H1 (cell line): Measurements from ENCODE around the gene LRRC4. TPM values are rescaled to one million over a fixed set of nuclear protein-coding genes. Genes with fewer than 3 reads are reported as not detected.

Experiments used
- CTCF ChIA-PET: fragments of 300-600 bp; sonication (Branson Sonifier 250); formaldehyde crosslinking; loops from one replicate; lab custom pipeline; 2021; ENCODE audit not compliant: partially characterized antibody; lab: Charles Lee
- POLR2A ChIA-PET: fragments of 300-600 bp; sonication (Branson Sonifier 250); formaldehyde crosslinking; loops from one replicate; lab custom pipeline; 2021; ENCODE audit warnings: inconsistent platforms; ENCODE audit not compliant: partially characterized antibody; lab: Charles Lee
- DNase-seq, 2 experiments: peaks; one replicate each; pipeline versions ENCODE4 v3.0.0 to v3.0.0-alpha.2; 2010 to 2022; ENCODE audit warnings: low spot score in 2 of 2, low read depth in 1 of 2, mixed read lengths in 1 of 2
- FAIRE-seq: peaks from 2 replicates; lab custom pipeline; 2011; peaks lifted over from hg19 to GRCh38; lab: Jason Lieb, UNC
- H2AFZ ChIP-seq: 2 replicates; pipeline ENCODE4 v1.8.1; 2012; ENCODE audit warnings: low read length, inconsistent platforms
- H2AK5ac ChIP-seq: 2 replicates; pipeline ENCODE4 v1.6.1; 2013; ENCODE audit warnings: low read depth, low read length
- H2BK120ac ChIP-seq: replicated peaks from 2 replicates; pipeline ENCODE3; 2013; ENCODE audit warnings: low read depth, low read length, inconsistent platforms
- H2BK12ac ChIP-seq: 2 replicates; pipeline ENCODE4 v1.6.1; 2013; ENCODE audit warnings: low read depth, low read length
- H2BK15ac ChIP-seq: 2 replicates; pipeline ENCODE4 v1.6.1; 2013; ENCODE audit warnings: low read length
- H2BK20ac ChIP-seq: 2 replicates; pipeline ENCODE4 v1.6.1; 2013; ENCODE audit warnings: low read length
- H2BK5ac ChIP-seq: 2 replicates; pipeline ENCODE4 v1.6.1; 2013; ENCODE audit warnings: low read depth, low read length
- H3K14ac ChIP-seq: 2 replicates; pipeline ENCODE4 v1.6.1; 2013; ENCODE audit warnings: inconsistent platforms; ENCODE audit not compliant: insufficient read length
- H3K18ac ChIP-seq: 2 replicates; pipeline ENCODE4 v1.6.1; 2013; ENCODE audit warnings: low read length; ENCODE audit errors: extremely low read depth
- H3K23ac ChIP-seq: 2 replicates; pipeline ENCODE4 v1.6.1; 2013; ENCODE audit warnings: inconsistent platforms; ENCODE audit not compliant: insufficient read length
- H3K23me2 ChIP-seq: 2 replicates; pipeline ENCODE4 v1.6.1; 2013; ENCODE audit warnings: low read depth, low read length
- H3K27ac ChIP-seq: 2 replicates; pipeline ENCODE4 v1.6.1; 2011; ENCODE audit warnings: low read depth, low read length, inconsistent platforms
- H3K27me3 ChIP-seq, 4 experiments: replicated peaks in 1 of 4; 1 replicate in 1 of 4; 2 replicates in 3 of 4; pipeline versions ENCODE4 v1.6.1 to v1.8.1; 2011 to 2013; ENCODE audit warnings: low read length in 3 of 4, mild to moderate bottlenecking in 3 of 4, inconsistent platforms in 2 of 4, mixed read lengths in 2 of 4, moderate library complexity in 1 of 4; ENCODE audit not compliant: control insufficient read depth in 3 of 4, insufficient read depth in 3 of 4; ENCODE audit errors: extremely low read depth in 1 of 4
- H3K36me3 ChIP-seq, 4 experiments: 2 replicates each; pipeline versions ENCODE4 v1.6.1 to v1.8.1; 2011 to 2013; ENCODE audit warnings: mild to moderate bottlenecking in 4 of 4, low read length in 3 of 4, moderate library complexity in 2 of 4, control low read depth in 1 of 4, inconsistent platforms in 1 of 4; ENCODE audit not compliant: insufficient read depth in 4 of 4, control insufficient read depth in 2 of 4
- H3K4ac ChIP-seq: replicated peaks from 2 replicates; pipeline ENCODE3; 2013; ENCODE audit warnings: low read length, low read depth, mixed read lengths, inconsistent platforms; ENCODE audit not compliant: insufficient read length
- H3K4me1 ChIP-seq, 4 experiments: replicated peaks in 1 of 4; 1 replicate in 1 of 4; 2 replicates in 3 of 4; pipeline versions ENCODE4 v1.6.1 to v1.8.1; 2011 to 2013; ENCODE audit warnings: low read length in 3 of 4, inconsistent platforms in 2 of 4, mixed read lengths in 1 of 4; ENCODE audit not compliant: insufficient read depth in 4 of 4, control insufficient read depth in 3 of 4
- H3K4me2 ChIP-seq, 2 experiments: 2 replicates each; pipeline versions ENCODE4 v1.6.1 to v1.8.1; 2011 to 2013; ENCODE audit warnings: low read depth in 2 of 2, low read length in 2 of 2, control low read depth in 1 of 2, inconsistent platforms in 1 of 2, mild to moderate bottlenecking in 1 of 2; ENCODE audit not compliant: insufficient read depth in 1 of 2
- H3K4me3 ChIP-seq, 4 experiments: fragments of 200-600, 300-600 bp in 1 of 4; sonication (generic), shearing (Covaris generic), sonication (Bioruptor Twin) in 1 of 4; 2 replicates each; pipeline versions ENCODE4 v1.5.1 to v1.8.1; 2011 to 2016; ENCODE audit warnings: low read length in 4 of 4, low read depth in 3 of 4, control low read depth in 2 of 4, inconsistent platforms in 2 of 4, mild to moderate bottlenecking in 2 of 4, mixed read lengths in 1 of 4, moderate library complexity in 1 of 4; ENCODE audit not compliant: insufficient read depth in 2 of 4; ENCODE audit errors: extremely low read depth in 1 of 4
- H3K56ac ChIP-seq: replicated peaks from 2 replicates; pipeline ENCODE3; 2013; ENCODE audit warnings: low read depth, mild to moderate bottlenecking, mixed read lengths, low read length, inconsistent platforms; ENCODE audit not compliant: insufficient read length
- H3K79me1 ChIP-seq: 2 replicates; pipeline ENCODE4 v1.6.1; 2013; ENCODE audit warnings: low read depth, low read length, control low read depth
- H3K79me2 ChIP-seq, 2 experiments: 2 replicates each; pipeline versions ENCODE4 v1.6.1 to v1.8.1; 2012 to 2013; ENCODE audit warnings: low read length in 2 of 2, mild to moderate bottlenecking in 2 of 2, inconsistent platforms in 1 of 2; ENCODE audit not compliant: insufficient read depth in 2 of 2, control insufficient read depth in 1 of 2
- H3K9ac ChIP-seq, 4 experiments: replicated peaks in 1 of 4; 1 replicate in 1 of 4; 2 replicates in 3 of 4; pipeline versions ENCODE4 v1.6.1 to v1.8.1; 2011 to 2013; ENCODE audit warnings: low read depth in 3 of 4, low read length in 3 of 4, control low read depth in 2 of 4, mild to moderate bottlenecking in 2 of 4, moderate library complexity in 2 of 4, inconsistent platforms in 1 of 4; ENCODE audit errors: extremely low read depth in 1 of 4
- H3K9me3 ChIP-seq, 2 experiments: 2 replicates each; pipeline versions ENCODE4 v1.6.1 to v1.8.1; 2012 to 2013; ENCODE audit warnings: mild to moderate bottlenecking in 2 of 2, moderate library complexity in 2 of 2, control low read depth in 1 of 2, inconsistent platforms in 1 of 2, low read depth in 1 of 2, low read length in 1 of 2, mixed read lengths in 1 of 2; ENCODE audit not compliant: insufficient read depth in 2 of 2
- H4K20me1 ChIP-seq, 2 experiments: replicated peaks in 1 of 2; 2 replicates each; pipeline versions ENCODE3 to v1.8.1; 2011 to 2013; ENCODE audit warnings: inconsistent platforms in 2 of 2, low read length in 2 of 2, mild to moderate bottlenecking in 1 of 2; ENCODE audit not compliant: insufficient read depth in 2 of 2, control insufficient read depth in 1 of 2
- H4K5ac ChIP-seq: 2 replicates; pipeline ENCODE4 v1.6.1; 2013; ENCODE audit warnings: low read length, low read depth, mixed read lengths, inconsistent platforms; ENCODE audit not compliant: insufficient read length
- H4K8ac ChIP-seq: 2 replicates; pipeline ENCODE4 v1.8.0; 2013; ENCODE audit warnings: mild to moderate bottlenecking, moderate library complexity, low read length, inconsistent platforms; ENCODE audit not compliant: insufficient read depth; ENCODE audit errors: extremely low read depth
- H4K91ac ChIP-seq: replicated peaks from 2 replicates; pipeline ENCODE3; 2013; ENCODE audit warnings: low read length, mixed read lengths, inconsistent platforms; ENCODE audit not compliant: insufficient read length
- HDAC6 ChIP-seq: IDR thresholded peaks from one replicate; pipeline ENCODE4 v1.7.1; 2012; ENCODE audit warnings: low read depth, mild to moderate bottlenecking, inconsistent platforms, low read length, moderate library complexity
- SAP30 ChIP-seq: fragments of 300-600 bp; sonication (generic); IDR thresholded peaks from 2 replicates; pipeline ENCODE4 v1.7.1; 2012; ENCODE audit warnings: low read length, moderate library complexity, mild to moderate bottlenecking, inconsistent platforms; ENCODE audit not compliant: insufficient read depth, insufficient replicate concordance
- WGBS, 2 experiments: shearing (Covaris generic) in 1 of 2; methylation state at CpG; one replicate each; pipeline versions ENCODE4 v1.1.6 to v1.1.7; 2013 to 2015; ENCODE audit warnings: low lambda C conversion rate in 2 of 2, mixed read lengths in 2 of 2, inconsistent platforms in 1 of 2, low coverage in 1 of 2, missing lambda C conversion rate in 1 of 2; ENCODE audit not compliant: insufficient replicate concordance in 2 of 2, insufficient coverage in 1 of 2, insufficient read length in 1 of 2; ENCODE audit errors: extremely low coverage in 1 of 2, missing lambda C conversion rate in 1 of 2; 5-methylcytosine and 5-hydroxymethylcytosine counted together
- polyA plus RNA-seq, 7 experiments: library from polyadenylated mRNA; depleted of rRNA in 3 of 7; stranded (reverse) in 5 of 7; unstranded in 2 of 7; fragments of >200 nt in 5 of 7; fragments of 200-250 nt in 2 of 7; gene quantifications; 1 replicate in 5 of 7; 2 replicates in 1 of 7; 4 replicates in 1 of 7; pipeline versions ENCODE4 v1.2.1 to v1.2.3, GENCODE V29; 2011 to 2013; ENCODE audit warnings: missing spikeins in 2 of 7, mixed read lengths in 2 of 7
- total RNA-seq: library from RNA; stranded (reverse); fragmentation: NEBNext Ultra II Directional; extraction: Animal tissue kit (Norgen Biotek cat#: 25700); gene quantifications from 2 replicates; pipeline ENCODE4 v1.2.1, GENCODE V29; 2021
- TF ChIP-seq, protein P1 (sequence below): IDR thresholded peaks from 2 replicates; pipeline ENCODE4 v1.6.1; 2012; ENCODE audit warnings: inconsistent platforms

LRRC4 gene
- total and polyA plus RNA-seq, 2 of the 8 experiments (the other 6 are each of a cell fraction or from before 2014, with no cell fraction given) = 13.4 to 16.4 TPM

GRCh38 chr7:128074336-128074735, 43.1 kb upstream of the LRRC4 start:
- no peak overlapping the region for H2BK120ac ChIP-seq
- H3K18ac ChIP-seq = no peak overlapping the region
- no peak overlapping the region for H2AFZ ChIP-seq
- peaks cover 0 to 8% (median 2%) of the 10 kb centered on the region in 4 experiments; a peak in 3 of 7 replicates for H3K4me1 ChIP-seq
- peak overlapping the region; percentile 1; the same call in 1 of the 2 replicates for H4K8ac ChIP-seq
- CTCF ChIA-PET = interaction anchor here (0.8 to 16.6 kb wide), 9 partner anchors 8 to 144 kb away, joined by 3 to 135 read pairs (median 5); no protein-coding TSS in a partner anchor
- no peak overlapping the region for H3K4me2 ChIP-seq
- H4K91ac ChIP-seq = no peak overlapping the region
- no peak overlapping the region for H3K9ac ChIP-seq
- no peak overlapping the region for H2BK20ac ChIP-seq
- H3K27me3 ChIP-seq = no peaks in the 10 kb centered on the region
- no peak overlapping the region for H4K5ac ChIP-seq
- no peak overlapping the region for H2BK12ac ChIP-seq
- H3K23ac ChIP-seq = no peak overlapping the region
- peaks cover 2% of the 10 kb centered on the region; the same call in 1 of the 2 replicates for H3K79me1 ChIP-seq
- no peaks in the 10 kb centered on the region for H3K23me2 ChIP-seq
- H2AK5ac ChIP-seq = no peak overlapping the region
- DNase-seq = no peak
- TF ChIP-seq HDAC6 = no peak
- no peak for TF ChIP-seq SAP30
- TF ChIP-seq, protein P1, sequence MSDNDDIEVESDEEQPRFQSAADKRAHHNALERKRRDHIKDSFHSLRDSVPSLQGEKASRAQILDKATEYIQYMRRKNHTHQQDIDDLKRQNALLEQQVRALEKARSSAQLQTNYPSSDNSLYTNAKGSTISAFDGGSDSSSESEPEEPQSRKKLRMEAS = no peak
- WGBS, 2 experiments = 94% methylated on average over 17 of the region's 19 CpGs; no CpG with 5 or more reads in 1 of the 2 experiments
- no peak overlapping the region for H3K4me3 ChIP-seq
- no peaks in the 10 kb centered on the region for H3K79me2 ChIP-seq
- no peak overlapping the region for H3K14ac ChIP-seq
- peaks cover 0 to 4% (median 3%) of the 10 kb centered on the region in 4 experiments; a peak in 2 of 8 replicates for H3K36me3 ChIP-seq
- H3K56ac ChIP-seq = no peak overlapping the region
- H2BK15ac ChIP-seq = no peak overlapping the region
- H2BK5ac ChIP-seq = peak overlapping the region; percentile 24; the same call in 1 of the 2 replicates
- H4K20me1 ChIP-seq = peaks cover 4 to 9% of the 10 kb centered on the region in 2 experiments
- POLR2A ChIA-PET = interaction anchor here (1.4 kb wide), 1 partner anchor 18 kb away, joined by 3 read pairs; no protein-coding TSS in a partner anchor
- no peak for FAIRE-seq
- no peak overlapping the region for H3K4ac ChIP-seq
- no peak overlapping the region for H3K27ac ChIP-seq
- no peaks in the 10 kb centered on the region for H3K9me3 ChIP-seq
